ENCODE data around the gene ANKRD60.

The ANKRD60 gene

GRCh38 chr20:58228484-58229197 lies at the start of gene ANKRD60:
ANKRD60 (minus strand) TSS chr20:58228653; CDS start chr20:58228653, 0 bp downstream.
- peak within 1 kb of the TSS; percentile 65 for H3K4me3 Mint-ChIP-seq
- H3K27ac Mint-ChIP-seq, result no peak within 1 kb of the TSS
- H3K4me1 Mint-ChIP-seq, result peaks cover 8% of the 10 kb centered on the region
- peak; percentile 67 for ATAC-seq
- H3K36me3 Mint-ChIP-seq, result peaks cover 5% of the 10 kb centered on the region
- H3K27me3 Mint-ChIP-seq, result peaks cover 42% of the 10 kb centered on the region
- no peaks in the 10 kb centered on the region for H3K9me3 Mint-ChIP-seq

GRCh38 chr20:58277578-58278472 lies 49.4 kb upstream of the ANKRD60 start:
- no peak for ATAC-seq
- Mint-ChIP-seq H3K27ac (no peak overlapping the region), H3K4me1 (peaks cover 30% of the 10 kb centered on the region), H3K9me3 (peaks cover 6% of the 10 kb centered on the region), H3K36me3 (peaks cover 72% of the 10 kb centered on the region), H3K27me3 (no peaks in the 10 kb centered on the region), H3K4me3 (no peak overlapping the region)

- Mint-ChIP-seq H3K4me3 (no peak overlapping the region), H3K27ac (no peak overlapping the region), H3K36me3 (peaks cover 71% of the 10 kb centered on the region), H3K4me1 (peaks cover 26% of the 10 kb centered on the region), H3K27me3 (no peaks in the 10 kb centered on the region), H3K9me3 (peaks cover 6% of the 10 kb centered on the region)
- ATAC-seq, result no peak
Observed at GRCh38 chr20:58277107-58277506, 48.7 kb upstream of the ANKRD60 start.

DNA sequence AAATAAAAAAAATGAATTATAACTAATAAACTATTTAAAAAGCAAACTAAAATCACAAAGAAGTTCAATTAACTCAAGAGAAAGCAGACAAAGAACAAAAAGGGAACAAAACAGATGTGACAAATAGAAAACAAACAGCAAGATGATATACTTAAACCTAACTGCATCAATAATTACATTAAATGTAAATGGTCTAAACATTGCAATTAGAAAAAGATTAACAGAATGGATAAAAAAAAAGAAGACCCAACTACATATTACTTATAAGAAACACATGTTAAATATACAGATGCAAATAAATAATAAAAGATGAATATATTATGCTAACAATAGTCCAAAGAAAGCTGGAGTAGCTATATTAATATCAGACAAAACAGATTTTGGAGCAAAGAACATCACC lies 45.9 kb upstream of the ANKRD60 start:
- no peak overlapping the region for H3K4me3 Mint-ChIP-seq
- no peak for ATAC-seq
- peaks cover 14% of the 10 kb centered on the region for H3K4me1 Mint-ChIP-seq
- peaks cover 60% of the 10 kb centered on the region for H3K36me3 Mint-ChIP-seq
- H3K27me3 Mint-ChIP-seq, result no peaks in the 10 kb centered on the region
- no peak overlapping the region for H3K27ac Mint-ChIP-seq
- H3K9me3 Mint-ChIP-seq, result peaks cover 6% of the 10 kb centered on the region

DNA sequence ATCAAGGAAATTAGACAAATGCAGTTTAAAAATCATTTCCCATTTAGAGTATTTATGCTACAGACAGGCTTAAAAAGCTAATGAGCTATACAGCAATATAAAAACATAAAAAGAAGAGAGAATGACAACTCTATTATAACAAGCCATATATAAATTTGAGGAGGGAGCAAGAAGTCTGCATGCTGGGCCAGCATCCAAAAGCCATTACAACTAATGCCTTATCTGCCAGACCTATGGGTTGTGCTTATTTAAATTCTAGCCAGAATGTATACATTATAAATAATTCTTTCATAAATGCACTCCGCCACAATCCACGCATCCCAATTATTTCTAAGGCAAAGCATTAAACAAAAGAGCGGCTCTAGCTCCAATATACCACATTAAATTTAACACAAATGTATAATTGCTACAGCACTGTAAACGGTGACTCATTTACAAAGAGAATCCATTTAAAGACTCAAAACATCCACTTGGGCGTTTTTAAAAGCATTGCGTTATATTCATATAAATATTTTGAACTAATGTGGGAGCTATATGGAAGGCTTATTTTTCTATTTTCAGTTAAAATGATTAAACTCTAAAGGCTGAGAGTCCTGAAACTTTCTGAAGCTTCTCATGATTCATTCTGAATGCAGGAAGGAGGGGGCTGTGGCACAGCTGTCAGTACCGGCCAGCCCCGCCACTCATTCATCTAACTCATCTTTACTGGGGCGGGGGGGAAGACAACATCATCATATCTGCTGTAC lies 43.3 kb upstream of the ANKRD60 start:
- Mint-ChIP-seq H3K27me3 (no peaks in the 10 kb centered on the region), H3K9me3 (peaks cover 6% of the 10 kb centered on the region), H3K27ac (no peak overlapping the region), H3K4me3 (no peak overlapping the region), H3K36me3 (peaks cover 61% of the 10 kb centered on the region), H3K4me1 (peaks cover 6% of the 10 kb centered on the region)
- no peak for ATAC-seq

DNA sequence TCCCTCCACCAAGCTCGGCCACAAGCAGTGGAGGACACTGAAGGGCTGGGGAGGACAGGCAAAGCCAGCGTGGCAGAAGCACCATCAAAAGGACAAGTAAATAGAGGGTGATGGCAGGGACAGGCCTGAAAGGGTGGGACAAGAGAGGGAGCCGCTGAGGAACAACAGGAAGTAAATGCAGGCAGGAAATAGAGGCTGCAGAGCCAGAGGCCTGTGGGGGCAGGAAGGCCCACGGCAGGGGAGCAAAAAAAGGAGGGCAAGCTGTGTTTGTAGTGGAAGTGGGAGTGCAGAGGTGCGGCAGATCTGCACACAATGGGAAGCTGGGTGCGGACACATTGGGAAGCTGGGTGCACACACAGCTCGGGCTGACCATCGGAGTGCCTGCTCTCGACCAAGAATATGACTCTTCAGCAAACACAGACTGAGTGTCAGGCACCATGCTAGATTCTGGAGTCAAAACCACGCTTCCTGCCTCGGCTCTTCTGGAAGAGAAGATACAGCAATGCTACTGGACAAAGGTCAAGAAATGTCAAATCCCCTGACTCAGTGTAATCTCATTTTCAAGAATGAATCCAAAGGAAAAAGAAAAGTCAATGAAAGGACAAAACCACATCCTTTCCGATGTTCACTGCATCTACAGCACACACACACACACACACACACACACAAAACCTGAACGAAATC lies 40.6 kb upstream of the ANKRD60 start:
- Mint-ChIP-seq H3K4me1 (peaks cover 6% of the 10 kb centered on the region), H3K9me3 (no peaks in the 10 kb centered on the region), H3K36me3 (peaks cover 36% of the 10 kb centered on the region), H3K4me3 (no peak overlapping the region), H3K27ac (peak overlapping the region; percentile 16), H3K27me3 (no peaks in the 10 kb centered on the region)
- ATAC-seq, result no peak

GRCh38 chr20:58268421-58268821 lies 40.0 kb upstream of the ANKRD60 start:
- Mint-ChIP-seq H3K27me3 (no peaks in the 10 kb centered on the region), H3K36me3 (peaks cover 30% of the 10 kb centered on the region), H3K4me3 (no peak overlapping the region)

DNA sequence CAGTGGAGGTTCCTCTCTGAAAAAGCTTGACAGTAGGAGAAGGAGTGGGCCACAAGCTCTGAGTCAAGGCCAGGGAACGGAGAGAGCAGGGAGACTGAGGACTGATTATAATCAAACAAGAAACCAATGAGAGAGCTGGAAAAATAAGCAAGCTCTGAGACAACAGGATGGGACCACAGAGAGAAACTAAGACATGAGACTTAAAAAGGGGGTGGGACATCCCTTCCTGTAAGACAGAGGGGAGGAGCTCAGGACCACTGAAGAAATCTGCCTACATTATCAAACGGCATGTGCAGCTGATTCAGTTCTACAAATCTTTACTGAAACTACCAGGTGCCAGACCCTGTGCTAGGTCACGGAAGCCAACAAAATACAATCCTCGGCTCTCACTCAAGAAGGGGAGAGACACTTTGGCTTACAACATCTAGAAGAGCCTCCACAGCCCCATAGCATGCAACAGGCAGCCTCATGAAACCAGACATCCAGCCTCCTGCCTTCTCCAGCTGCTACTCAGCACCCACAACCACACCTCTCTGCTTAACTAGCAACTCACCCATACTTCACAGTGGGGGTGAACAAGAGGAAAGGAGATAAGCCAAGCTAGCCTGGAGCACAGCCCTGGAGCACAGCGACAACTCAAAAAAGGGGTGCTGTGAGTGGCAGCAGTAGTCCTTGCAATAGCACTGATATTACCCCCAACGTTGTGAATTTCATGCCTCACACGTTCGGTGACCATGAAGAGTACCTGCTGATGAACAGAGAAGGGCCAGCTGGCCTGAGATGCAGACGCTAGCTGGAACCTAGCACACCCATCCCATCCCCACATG lies 39.1 kb upstream of the ANKRD60 start:
- peaks cover 25% of the 10 kb centered on the region for H3K36me3 Mint-ChIP-seq
- ATAC-seq, result no peak
- H3K4me3 Mint-ChIP-seq, result no peak overlapping the region
- no peak overlapping the region for H3K27ac Mint-ChIP-seq
- peaks cover 6% of the 10 kb centered on the region for H3K4me1 Mint-ChIP-seq
- no peaks in the 10 kb centered on the region for H3K9me3 Mint-ChIP-seq
- no peaks in the 10 kb centered on the region for H3K27me3 Mint-ChIP-seq

More at GRCh38 chr20:58268421-58268821, 40.0 kb upstream of the ANKRD60 start:
- H3K4me1 Mint-ChIP-seq, result peaks cover 6% of the 10 kb centered on the region
- ATAC-seq, result no peak
- H3K27ac Mint-ChIP-seq, result peak overlapping the region; percentile 16
- no peaks in the 10 kb centered on the region for H3K9me3 Mint-ChIP-seq

GRCh38 chr20:58264271-58264670 lies 35.8 kb upstream of the ANKRD60 start:
- ATAC-seq, result no peak
- Mint-ChIP-seq H3K4me1 (peaks cover 12% of the 10 kb centered on the region), H3K36me3 (peaks cover 36% of the 10 kb centered on the region), H3K4me3 (no peak overlapping the region), H3K9me3 (no peaks in the 10 kb centered on the region), H3K27ac (no peak overlapping the region), H3K27me3 (no peaks in the 10 kb centered on the region)

GRCh38 chr20:58261660-58262059 lies 33.2 kb upstream of the ANKRD60 start:
- Mint-ChIP-seq H3K27ac (no peak overlapping the region), H3K9me3 (no peaks in the 10 kb centered on the region), H3K4me1 (peaks cover 19% of the 10 kb centered on the region), H3K36me3 (peaks cover 47% of the 10 kb centered on the region), H3K4me3 (no peak overlapping the region), H3K27me3 (no peaks in the 10 kb centered on the region)
- no peak for ATAC-seq

- no peak overlapping the region for H3K27ac Mint-ChIP-seq
- no peaks in the 10 kb centered on the region for H3K9me3 Mint-ChIP-seq
- no peaks in the 10 kb centered on the region for H3K27me3 Mint-ChIP-seq
- H3K4me1 Mint-ChIP-seq, result peaks cover 22% of the 10 kb centered on the region
- no peak for ATAC-seq
- peaks cover 52% of the 10 kb centered on the region for H3K36me3 Mint-ChIP-seq
- no peak overlapping the region for H3K4me3 Mint-ChIP-seq
Observed at GRCh38 chr20:58260006-58260405, 31.6 kb upstream of the ANKRD60 start.

DNA sequence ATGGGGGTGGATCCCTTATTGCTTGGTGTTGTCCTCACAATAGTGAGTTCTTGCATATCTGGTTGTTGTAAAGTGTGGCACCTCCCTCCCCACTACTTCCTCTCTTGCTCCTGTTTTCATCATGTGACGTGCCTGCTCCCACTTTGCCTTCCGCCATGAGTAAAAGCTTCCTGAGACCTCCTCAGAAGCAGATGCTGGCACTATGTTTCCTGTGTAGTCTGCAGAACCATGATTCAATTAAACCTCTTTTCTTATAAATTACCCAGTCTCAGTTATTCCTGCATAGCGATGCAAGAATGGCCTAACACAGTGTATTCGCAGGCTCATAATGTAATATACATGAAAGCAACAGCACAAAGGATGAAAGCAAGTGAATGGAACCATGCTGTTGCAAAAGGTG lies 28.4 kb upstream of the ANKRD60 start:
- H3K9me3 Mint-ChIP-seq, result no peaks in the 10 kb centered on the region
- no peaks in the 10 kb centered on the region for H3K27me3 Mint-ChIP-seq
- H3K4me1 Mint-ChIP-seq, result peaks cover 25% of the 10 kb centered on the region
- H3K4me3 Mint-ChIP-seq, result no peak overlapping the region
- no peak for ATAC-seq
- H3K27ac Mint-ChIP-seq, result no peak overlapping the region
- peaks cover 72% of the 10 kb centered on the region for H3K36me3 Mint-ChIP-seq

- Mint-ChIP-seq H3K4me3 (no peak overlapping the region), H3K9me3 (no peaks in the 10 kb centered on the region)
- no peak for ATAC-seq
Observed at GRCh38 chr20:58256307-58256706, 27.9 kb upstream of the ANKRD60 start.

DNA sequence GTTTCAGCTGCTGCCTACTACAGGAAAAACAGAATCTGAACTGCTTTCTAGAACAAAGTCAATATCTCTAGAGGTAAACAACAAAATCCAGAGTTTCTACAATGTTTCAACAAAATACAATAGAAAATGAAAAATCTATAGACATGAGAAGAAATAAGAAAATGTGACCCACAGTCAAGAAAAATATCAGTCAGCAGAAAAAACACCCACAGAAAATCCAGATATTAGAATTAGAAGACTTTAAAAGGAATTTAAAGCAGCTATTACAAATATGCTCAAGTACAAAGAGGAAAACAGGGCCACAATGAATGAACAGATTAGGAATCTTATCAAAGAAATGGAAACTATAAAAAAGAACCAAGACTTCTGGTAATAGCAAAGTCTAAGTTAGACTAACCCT lies 26.4 kb upstream of the ANKRD60 start:
- H3K27me3 Mint-ChIP-seq, result no peaks in the 10 kb centered on the region
- no peak overlapping the region for H3K4me3 Mint-ChIP-seq
- H3K36me3 Mint-ChIP-seq, result peaks cover 70% of the 10 kb centered on the region
- H3K4me1 Mint-ChIP-seq, result peaks cover 25% of the 10 kb centered on the region
- H3K9me3 Mint-ChIP-seq, result no peaks in the 10 kb centered on the region
- ATAC-seq, result no peak
- H3K27ac Mint-ChIP-seq, result peak overlapping the region; percentile 24

More at GRCh38 chr20:58256307-58256706, 27.9 kb upstream of the ANKRD60 start:
- Mint-ChIP-seq H3K27me3 (no peaks in the 10 kb centered on the region), H3K4me1 (peaks cover 25% of the 10 kb centered on the region), H3K27ac (no peak overlapping the region), H3K36me3 (peaks cover 71% of the 10 kb centered on the region)

Data from stimulated activated memory B cell treated with anti-CD40 and anti-IgM and Interleukin-4, amounts not matched to agents 10 μg/mL and 1 μg/mL and 100 μg/mL, for 72 hours (primary cell).